Loucy (cell line): ENCODE data around the gene CANT1.

Experiments used
- H2AFZ ChIP-seq: fragments of 200-600 bp; sonication (generic); 2 replicates; pipeline ENCODE4 v1.6.0; 2016; ENCODE audit warnings: antibody characterized with exemption, mild to moderate bottlenecking, low read length, moderate library complexity
- H3F3A ChIP-seq: fragments of 200-600 bp; 2 replicates; pipeline ENCODE4 v1.6.0; 2016; ENCODE audit warnings: antibody characterized with exemption, low read depth, mild to moderate bottlenecking
- H3K27me3 ChIP-seq: fragments of 200-600 bp; sonication (generic); 2 replicates; pipeline ENCODE4 v1.6.1; 2014; ENCODE audit warnings: low read length, mild to moderate bottlenecking; ENCODE audit not compliant: insufficient read depth, poor library complexity, severe bottlenecking
- H3K36me3 ChIP-seq: fragments of 200-600 bp; sonication (generic); 2 replicates; pipeline ENCODE4 v1.6.1; 2016; ENCODE audit warnings: low read length; ENCODE audit not compliant: insufficient read depth
- H3K4me1 ChIP-seq: fragments of 200-600 bp; sonication (generic); 2 replicates; pipeline ENCODE4 v1.5.1; 2014; ENCODE audit warnings: low read length, mild to moderate bottlenecking; ENCODE audit not compliant: insufficient read depth, poor library complexity, severe bottlenecking
- H3K4me2 ChIP-seq: fragments of 200-600 bp; sonication (generic); 2 replicates; pipeline ENCODE4 v1.6.0; 2014; ENCODE audit warnings: antibody characterized with exemption, low read length, low read depth, mild to moderate bottlenecking; ENCODE audit not compliant: poor library complexity, severe bottlenecking
- H3K4me3 ChIP-seq: fragments of 200-600 bp; sonication (generic); 2 replicates; pipeline ENCODE4 v1.5.1; 2014; ENCODE audit warnings: low read length, mild to moderate bottlenecking, mixed read lengths; ENCODE audit not compliant: poor library complexity, severe bottlenecking
- H3K79me2 ChIP-seq: fragments of 200-600 bp; sonication (generic); 2 replicates; pipeline ENCODE4 v1.6.1; 2014; ENCODE audit warnings: low read length; ENCODE audit not compliant: insufficient read depth
- H3K9ac ChIP-seq: fragments of 200-600 bp; sonication (generic); 2 replicates; pipeline ENCODE4 v1.6.0; 2014; ENCODE audit warnings: mild to moderate bottlenecking, low read depth, low read length, moderate library complexity; ENCODE audit not compliant: poor library complexity, severe bottlenecking
- H3K9me2 ChIP-seq: fragments of 200-600 bp; sonication (generic); replicated peaks from 2 replicates; pipeline ENCODE4 v1.6.1; 2016; ENCODE audit warnings: low read depth, low read length, mixed read lengths
- H3K9me3 ChIP-seq: fragments of 200-600 bp; sonication (generic); 2 replicates; pipeline ENCODE4 v1.6.1; 2014; ENCODE audit warnings: mild to moderate bottlenecking, antibody characterized with exemption, low read length, low read depth; ENCODE audit not compliant: insufficient read depth
- H4K20me1 ChIP-seq: fragments of 200-600 bp; sonication (generic); 2 replicates; pipeline ENCODE4 v1.6.0; 2014; ENCODE audit warnings: antibody characterized with exemption, low read length, mild to moderate bottlenecking; ENCODE audit not compliant: insufficient read depth, poor library complexity, severe bottlenecking
- EZH2phosphoT487 ChIP-seq: fragments of 200-600 bp; IDR thresholded peaks from 2 replicates; pipeline ENCODE4 v1.6.1; 2018; ENCODE audit warnings: antibody characterized with exemption, mild to moderate bottlenecking, moderate library complexity, borderline replicate concordance
- TF ChIP-seq, protein P1 (sequence below): fragments of 200-600 bp; sonication (generic); conservative IDR thresholded peaks from 2 replicates; pipeline ENCODE4 v1.5.1; 2014; ENCODE audit warnings: mild to moderate bottlenecking, antibody characterized with exemption, low read length

CANT1 gene

GRCh38 chr17:78991017-78991738, 18.4 kb downstream of the CANT1 start:
- Histone ChIP-seq H3K9me2 (no peaks in the 10 kb centered on the region), H3K36me3 (peaks cover 56% of the 10 kb centered on the region; the same call in 1 of the 2 replicates), H3K9me3 (no peaks in the 10 kb centered on the region), H3K4me3 (no peak overlapping the region), H3K27me3 (no peaks in the 10 kb centered on the region), H3K9ac (no peak overlapping the region), H3K4me1 (peaks cover 10% of the 10 kb centered on the region), H3K4me2 (no peak overlapping the region), H2AFZ (no peak overlapping the region), H4K20me1 (peaks cover 4% of the 10 kb centered on the region), H3K79me2 (no peaks in the 10 kb centered on the region; the same call in 1 of the 2 replicates), H3F3A (no peaks in the 10 kb centered on the region)
- TF ChIP-seq, protein P1, sequence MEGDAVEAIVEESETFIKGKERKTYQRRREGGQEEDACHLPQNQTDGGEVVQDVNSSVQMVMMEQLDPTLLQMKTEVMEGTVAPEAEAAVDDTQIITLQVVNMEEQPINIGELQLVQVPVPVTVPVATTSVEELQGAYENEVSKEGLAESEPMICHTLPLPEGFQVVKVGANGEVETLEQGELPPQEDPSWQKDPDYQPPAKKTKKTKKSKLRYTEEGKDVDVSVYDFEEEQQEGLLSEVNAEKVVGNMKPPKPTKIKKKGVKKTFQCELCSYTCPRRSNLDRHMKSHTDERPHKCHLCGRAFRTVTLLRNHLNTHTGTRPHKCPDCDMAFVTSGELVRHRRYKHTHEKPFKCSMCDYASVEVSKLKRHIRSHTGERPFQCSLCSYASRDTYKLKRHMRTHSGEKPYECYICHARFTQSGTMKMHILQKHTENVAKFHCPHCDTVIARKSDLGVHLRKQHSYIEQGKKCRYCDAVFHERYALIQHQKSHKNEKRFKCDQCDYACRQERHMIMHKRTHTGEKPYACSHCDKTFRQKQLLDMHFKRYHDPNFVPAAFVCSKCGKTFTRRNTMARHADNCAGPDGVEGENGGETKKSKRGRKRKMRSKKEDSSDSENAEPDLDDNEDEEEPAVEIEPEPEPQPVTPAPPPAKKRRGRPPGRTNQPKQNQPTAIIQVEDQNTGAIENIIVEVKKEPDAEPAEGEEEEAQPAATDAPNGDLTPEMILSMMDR, result no peak
- TF ChIP-seq EZH2phosphoT487, result no peak

DNA sequence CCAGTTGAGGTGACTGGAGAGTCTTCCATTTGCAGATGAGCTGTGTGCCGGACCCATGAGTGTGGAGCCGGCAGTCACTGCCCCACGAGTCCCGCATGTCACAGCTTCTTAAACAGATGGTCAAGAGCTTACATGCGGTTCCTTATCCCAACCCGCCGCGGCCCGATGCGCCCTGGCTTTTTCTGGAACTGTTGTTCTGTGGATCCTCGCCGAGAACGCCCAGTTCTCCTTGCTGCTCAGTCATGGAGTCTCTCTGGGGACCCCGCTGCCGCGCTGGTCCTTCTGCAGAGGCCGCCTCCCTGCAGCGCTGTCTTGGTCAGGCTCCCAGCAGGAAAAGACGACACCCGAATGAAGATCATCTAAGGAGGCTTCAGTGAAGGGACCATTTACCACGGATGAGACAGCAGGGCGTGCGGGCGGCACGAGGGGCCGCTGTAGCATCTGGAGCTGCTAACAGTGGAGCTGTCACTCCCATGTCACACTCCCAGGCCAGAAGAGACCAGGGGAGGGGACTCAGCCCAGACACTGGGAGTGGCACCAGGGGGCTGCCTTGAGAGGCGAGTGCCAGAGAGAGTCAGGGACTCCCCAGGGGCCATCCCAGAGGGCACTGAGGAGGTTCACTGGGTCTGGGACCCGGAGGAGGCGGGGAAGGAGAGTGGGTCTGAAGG, 19.1 kb downstream of the CANT1 start:
- Histone ChIP-seq H3K4me3 (no peak overlapping the region), H3K9ac (no peak overlapping the region), H3K4me2 (no peak overlapping the region), H3K9me2 (no peaks in the 10 kb centered on the region), H3K36me3 (peaks cover 50% of the 10 kb centered on the region; the same call in 1 of the 2 replicates), H3K79me2 (no peaks in the 10 kb centered on the region), H3K27me3 (no peaks in the 10 kb centered on the region), H3K4me1 (peaks cover 11% of the 10 kb centered on the region), H2AFZ (no peak overlapping the region), H3K9me3 (no peaks in the 10 kb centered on the region), H3F3A (no peaks in the 10 kb centered on the region), H4K20me1 (peaks cover 4% of the 10 kb centered on the region)
- TF ChIP-seq, protein P1, result no peak
- no peak for TF ChIP-seq EZH2phosphoT487

- Histone ChIP-seq H3K36me3 (peaks cover 30% of the 10 kb centered on the region; the same call in 1 of the 2 replicates), H3K4me3 (no peak overlapping the region), H3F3A (no peaks in the 10 kb centered on the region), H3K4me1 (peaks cover 11% of the 10 kb centered on the region), H3K9me3 (no peaks in the 10 kb centered on the region), H2AFZ (no peak overlapping the region), H3K4me2 (no peak overlapping the region), H3K79me2 (no peaks in the 10 kb centered on the region), H4K20me1 (peaks cover 4% of the 10 kb centered on the region), H3K9ac (no peak overlapping the region), H3K27me3 (no peaks in the 10 kb centered on the region), H3K9me2 (no peaks in the 10 kb centered on the region)
- no peak for TF ChIP-seq EZH2phosphoT487
- TF ChIP-seq, protein P1, result no peak
These were observed 21.4 kb downstream of the CANT1 start for GRCh38 chr17:78988152-78988551.
